ENCODE measurements around the gene CSNK1D.

DNA sequence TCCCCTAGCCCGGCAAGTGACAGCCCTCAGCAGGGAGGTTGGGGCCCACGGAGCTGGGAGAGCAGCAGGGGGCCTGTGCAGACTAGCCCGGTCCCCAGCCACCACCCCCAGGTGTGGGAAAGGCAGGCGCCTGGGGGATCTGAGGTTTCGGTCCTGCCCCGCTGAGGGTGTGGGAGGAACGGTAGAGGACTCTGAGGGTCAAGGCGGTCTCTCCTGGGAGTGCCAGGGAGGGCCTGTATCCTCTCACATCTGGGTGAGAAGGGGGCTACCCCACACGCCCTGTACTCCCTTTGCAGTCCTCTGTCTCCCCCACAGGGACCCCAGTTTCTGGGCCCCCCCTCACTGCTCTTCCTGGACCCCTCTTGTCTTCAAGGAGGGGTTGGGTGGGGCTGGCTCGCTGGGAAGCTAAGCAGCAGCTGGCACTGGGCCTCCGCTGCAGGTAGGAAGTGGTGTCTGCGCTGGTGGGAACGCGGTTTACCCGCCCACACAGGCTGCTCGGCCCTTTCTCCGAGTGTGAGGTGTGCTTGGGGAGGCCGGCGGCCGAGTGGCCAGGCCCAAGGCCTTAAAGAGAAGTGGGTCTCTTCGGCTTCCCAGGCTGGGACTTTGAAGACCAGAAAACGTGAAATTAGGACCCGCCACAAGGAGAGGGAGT lies 28.5 kb upstream of the CSNK1D start:
- TF ChIP-seq, protein P1, sequence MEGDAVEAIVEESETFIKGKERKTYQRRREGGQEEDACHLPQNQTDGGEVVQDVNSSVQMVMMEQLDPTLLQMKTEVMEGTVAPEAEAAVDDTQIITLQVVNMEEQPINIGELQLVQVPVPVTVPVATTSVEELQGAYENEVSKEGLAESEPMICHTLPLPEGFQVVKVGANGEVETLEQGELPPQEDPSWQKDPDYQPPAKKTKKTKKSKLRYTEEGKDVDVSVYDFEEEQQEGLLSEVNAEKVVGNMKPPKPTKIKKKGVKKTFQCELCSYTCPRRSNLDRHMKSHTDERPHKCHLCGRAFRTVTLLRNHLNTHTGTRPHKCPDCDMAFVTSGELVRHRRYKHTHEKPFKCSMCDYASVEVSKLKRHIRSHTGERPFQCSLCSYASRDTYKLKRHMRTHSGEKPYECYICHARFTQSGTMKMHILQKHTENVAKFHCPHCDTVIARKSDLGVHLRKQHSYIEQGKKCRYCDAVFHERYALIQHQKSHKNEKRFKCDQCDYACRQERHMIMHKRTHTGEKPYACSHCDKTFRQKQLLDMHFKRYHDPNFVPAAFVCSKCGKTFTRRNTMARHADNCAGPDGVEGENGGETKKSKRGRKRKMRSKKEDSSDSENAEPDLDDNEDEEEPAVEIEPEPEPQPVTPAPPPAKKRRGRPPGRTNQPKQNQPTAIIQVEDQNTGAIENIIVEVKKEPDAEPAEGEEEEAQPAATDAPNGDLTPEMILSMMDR (IDR thresholded peaks at IDR 0.05): no peak
- TF ChIP-seq POLR2A (IDR thresholded peaks at IDR 0.05): no peak

Measured in testis (tissue), 2 donors.